Measurements from ENCODE around the gene KCTD20.

The KCTD20 gene

GRCh38 chr6:36414481-36414880, 28.3 kb upstream of the KCTD20 start:
- no peaks in the 10 kb centered on the region for H3K36me3 ChIP-seq (ENCODE audit: control insufficient read depth in 2 of 2, insufficient read depth in 1 of 2, low read length in 2 of 2)
- TF ChIP-seq REST (tag by site-specific recombination; IDR thresholded peaks at IDR 0.05), result no peak
- no peak for TF ChIP-seq ZNF843 (tag by site-specific recombination; IDR thresholded peaks at IDR 0.05)
- TF ChIP-seq ZNF677 (tag by site-specific recombination; IDR thresholded peaks at IDR 0.05), result no peak
- POLR2A ChIA-PET, result interaction anchor here (0.6 kb wide), 1 partner anchor 51 kb away, joined by 3 read pairs; no protein-coding TSS in a partner anchor
- CTCF ChIA-PET, result interaction anchor here (0.6 to 2.1 kb wide), 2 partner anchors 9 to 45 kb away, joined by 3 to 5 read pairs; no protein-coding TSS in a partner anchor
- H3K4me3 ChIP-seq (ENCODE audit: low read depth, low read length), result no peak overlapping the region
- no peaks in the 10 kb centered on the region for H3K9me3 ChIP-seq (ENCODE audit: control insufficient read depth, insufficient read depth, low read depth, low read length)
- no peaks in the 10 kb centered on the region for H3K4me1 ChIP-seq (ENCODE audit: control insufficient read depth, insufficient read depth, low read length)
- H3K27ac ChIP-seq (ENCODE audit: extremely low read depth, low read depth, low read length), result no peak overlapping the region

- ChIA-PET POLR2A (no interaction called here), CTCF (interaction anchor here (1.9 kb wide), 1 partner anchor 9 kb away, joined by 4 read pairs; no protein-coding TSS in a partner anchor)
- no peak overlapping the region for H3K4me3 ChIP-seq (ENCODE audit: low read depth, low read length)
- H3K9me3 ChIP-seq (ENCODE audit: control insufficient read depth, insufficient read depth, low read depth, low read length), result no peaks in the 10 kb centered on the region
- no peaks in the 10 kb centered on the region for H3K4me1 ChIP-seq (ENCODE audit: control insufficient read depth, insufficient read depth, low read length)
- no peaks in the 10 kb centered on the region for H3K36me3 ChIP-seq (ENCODE audit: control insufficient read depth in 2 of 2, insufficient read depth in 1 of 2, low read length in 2 of 2)
- H3K27ac ChIP-seq (ENCODE audit: extremely low read depth, low read depth, low read length), result no peak overlapping the region
- TF ChIP-seq ZNF768 (tag by site-specific recombination; IDR thresholded peaks at IDR 0.05) (no peak), PRDM1 (tag by site-specific recombination; IDR thresholded peaks at IDR 0.05) (no peak), ZFP41 (tag by site-specific recombination; IDR thresholded peaks at IDR 0.05; ENCODE audit: borderline replicate concordance) (no peak), ZSCAN23 (tag by site-specific recombination; IDR thresholded peaks at IDR 0.05) (no peak), EGR2 (tag by site-specific recombination; IDR thresholded peaks at IDR 0.05; ENCODE audit: low read depth) (0 out of 2 replicates have a peak, but pooled peaks have one; percentile 7), ZBTB20 (tag by site-specific recombination; IDR thresholded peaks at IDR 0.05) (no peak), TSHZ1 (tag by site-specific recombination; IDR thresholded peaks at IDR 0.05; ENCODE audit: borderline replicate concordance) (no peak), ZNF138 (tag by site-specific recombination; IDR thresholded peaks at IDR 0.05; ENCODE audit: borderline replicate concordance) (no peak), KLF7 (tag by site-specific recombination; IDR thresholded peaks at IDR 0.05; ENCODE audit: borderline replicate concordance) (no peak), ZFHX2 (tag by site-specific recombination; conservative IDR thresholded peaks at IDR 0.05) (peak; percentile 48), ZBTB48 (tag by site-specific recombination; IDR thresholded peaks at IDR 0.05) (no peak), ZNF623 (tag by site-specific recombination; IDR thresholded peaks at IDR 0.05) (no peak), SP2 (tag by site-specific recombination; IDR thresholded peaks at IDR 0.05) (no peak), ZNF366 (tag by site-specific recombination; conservative IDR thresholded peaks at IDR 0.05) (0 out of 2 replicates have a peak, but pooled peaks have one; percentile 16)
Observed at GRCh38 chr6:36418558-36418957, 24.2 kb upstream of the KCTD20 start.
